ENCODE data around the gene CEP128. TPM values are rescaled to one million over a fixed set of nuclear protein-coding genes. Genes with fewer than 3 reads are reported as not detected.

Gene CEP128
- polyA plus RNA-seq, 1 donor (not counting 4 experiments of a cell fraction or from before 2014, with no cell fraction given), result 2.6 TPM

DNA sequence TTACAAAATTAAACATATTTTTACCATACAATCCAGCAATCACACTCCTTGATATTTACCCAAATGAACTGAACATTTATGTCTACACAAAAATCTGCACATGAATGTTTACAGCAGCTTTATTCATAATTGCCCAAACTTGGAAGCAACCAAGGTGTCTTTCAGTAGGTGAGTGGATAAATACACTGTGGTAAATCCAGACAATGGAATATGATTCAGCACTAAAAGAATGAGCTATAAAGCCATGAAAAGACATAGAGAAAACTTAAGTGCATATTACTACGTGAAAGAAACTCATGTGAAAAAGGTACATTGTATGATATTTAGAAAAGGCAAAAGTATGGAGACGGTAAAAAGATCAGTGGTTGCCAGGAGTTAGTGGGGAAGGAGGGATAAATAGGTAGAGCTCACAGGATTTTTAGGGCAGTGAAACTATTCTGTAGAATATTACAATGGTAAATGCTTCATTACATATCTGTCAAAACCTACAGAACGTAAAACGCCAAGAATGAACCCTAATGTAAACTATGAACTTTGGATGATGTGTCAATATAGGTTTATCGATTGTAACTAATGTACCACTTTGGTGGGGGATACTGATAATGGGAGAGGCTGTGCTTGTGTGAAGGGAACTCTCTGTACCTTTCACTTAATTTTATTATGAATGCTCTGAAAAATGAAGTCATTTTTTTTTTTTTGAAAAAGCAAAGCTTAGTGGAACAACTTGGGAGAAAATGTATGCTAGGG, 295.7 kb downstream of the CEP128 start:
- no peaks in the 10 kb centered on the region for H3K36me3 ChIP-seq (ENCODE audit: control insufficient read depth in 2 of 2, extremely low read depth in 1 of 2, insufficient read depth in 2 of 2, low read length in 2 of 2)

DNA sequence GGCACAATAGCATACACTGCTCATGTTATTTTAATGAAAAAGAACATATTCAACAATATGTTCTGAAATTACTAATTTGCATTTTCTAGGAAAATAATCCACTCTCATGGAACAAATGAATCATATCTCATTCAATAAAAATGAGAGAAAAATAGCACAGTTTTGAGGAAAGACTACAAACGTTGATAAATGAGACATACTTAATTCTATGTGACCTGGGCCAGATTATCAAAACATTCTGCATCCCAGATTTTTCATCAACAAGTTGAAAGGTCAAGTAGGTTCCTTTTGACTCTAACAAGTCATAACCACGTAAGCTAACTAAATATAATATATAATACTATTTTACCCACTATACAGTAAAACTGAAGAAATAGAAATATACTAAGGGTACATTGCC, 296.7 kb downstream of the CEP128 start:
- dilution Hi-C loops (cut with MboI; ENCODE audit: extremely low pct_ligation_motif_present, low sequenced_read_pairs), result no loop called here
- no peaks in the 10 kb centered on the region for H4K20me1 ChIP-seq (ENCODE audit: control insufficient read depth, extremely low read depth, insufficient read depth, low read length)
- H3K9ac ChIP-seq (ENCODE audit: control insufficient read depth, extremely low read depth, insufficient read depth, low read length), result no peak overlapping the region
- H3K9me1 ChIP-seq (ENCODE audit: control insufficient read depth, extremely low read depth, insufficient read depth, low read length), result no peaks in the 10 kb centered on the region
- no peak for FAIRE-seq
- H3K4me2 ChIP-seq (ENCODE audit: control insufficient read depth, extremely low read depth, insufficient read depth, low read depth, low read length), result no peak overlapping the region
- H3K27me3 ChIP-seq (ENCODE audit: control insufficient read depth, extremely low read depth, insufficient read depth, low read length), result no peaks in the 10 kb centered on the region
- no peak overlapping the region for H2AFZ ChIP-seq (ENCODE audit: control insufficient read depth, low read length)
- no peaks in the 10 kb centered on the region for H3K9me3 ChIP-seq (ENCODE audit: control insufficient read depth, low read depth, low read length)
- peaks cover 4% of the 10 kb centered on the region for H3K4me1 ChIP-seq (ENCODE audit: control insufficient read depth, extremely low read depth, insufficient read depth, low read length)
- H3K79me2 ChIP-seq (ENCODE audit: control insufficient read depth, insufficient read depth, low read length), result no peaks in the 10 kb centered on the region
- H3K36me3 ChIP-seq (ENCODE audit: control insufficient read depth in 2 of 2, extremely low read depth in 1 of 2, insufficient read depth in 2 of 2, low read length in 2 of 2), result no peaks in the 10 kb centered on the region
- DNase-seq (ENCODE audit: low read depth, low spot score), result no peak
- no peak overlapping the region for H3K4me3 ChIP-seq (ENCODE audit: control insufficient read depth in 2 of 3, extremely low read depth in 1 of 3, insufficient read depth in 2 of 3, low read depth in 1 of 3, low read length in 3 of 3)
- TF ChIP-seq, protein P1, sequence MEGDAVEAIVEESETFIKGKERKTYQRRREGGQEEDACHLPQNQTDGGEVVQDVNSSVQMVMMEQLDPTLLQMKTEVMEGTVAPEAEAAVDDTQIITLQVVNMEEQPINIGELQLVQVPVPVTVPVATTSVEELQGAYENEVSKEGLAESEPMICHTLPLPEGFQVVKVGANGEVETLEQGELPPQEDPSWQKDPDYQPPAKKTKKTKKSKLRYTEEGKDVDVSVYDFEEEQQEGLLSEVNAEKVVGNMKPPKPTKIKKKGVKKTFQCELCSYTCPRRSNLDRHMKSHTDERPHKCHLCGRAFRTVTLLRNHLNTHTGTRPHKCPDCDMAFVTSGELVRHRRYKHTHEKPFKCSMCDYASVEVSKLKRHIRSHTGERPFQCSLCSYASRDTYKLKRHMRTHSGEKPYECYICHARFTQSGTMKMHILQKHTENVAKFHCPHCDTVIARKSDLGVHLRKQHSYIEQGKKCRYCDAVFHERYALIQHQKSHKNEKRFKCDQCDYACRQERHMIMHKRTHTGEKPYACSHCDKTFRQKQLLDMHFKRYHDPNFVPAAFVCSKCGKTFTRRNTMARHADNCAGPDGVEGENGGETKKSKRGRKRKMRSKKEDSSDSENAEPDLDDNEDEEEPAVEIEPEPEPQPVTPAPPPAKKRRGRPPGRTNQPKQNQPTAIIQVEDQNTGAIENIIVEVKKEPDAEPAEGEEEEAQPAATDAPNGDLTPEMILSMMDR (optimal IDR thresholded peaks at IDR 0.05 in 1 of 3, IDR thresholded peaks at IDR 0.05 in 1 of 3, conservative IDR thresholded peaks at IDR 0.05 in 1 of 3; ENCODE audit: extremely low read depth in 1 of 3, insufficient read depth in 2 of 3, low read length in 3 of 3), result no peak
- no peak for TF ChIP-seq EZH2 (IDR thresholded peaks at IDR 0.05; ENCODE audit: low read length)
- H3K27ac ChIP-seq (ENCODE audit: control insufficient read depth, insufficient read depth, low read length), result no peak overlapping the region

More for the DNA sequence above, 295.7 kb downstream of the CEP128 start:
- H3K27me3 ChIP-seq (ENCODE audit: control insufficient read depth, extremely low read depth, insufficient read depth, low read length), result no peaks in the 10 kb centered on the region
- H3K9ac ChIP-seq (ENCODE audit: control insufficient read depth, extremely low read depth, insufficient read depth, low read length), result no peak overlapping the region
- no peaks in the 10 kb centered on the region for H3K9me1 ChIP-seq (ENCODE audit: control insufficient read depth, extremely low read depth, insufficient read depth, low read length)
- no peaks in the 10 kb centered on the region for H3K9me3 ChIP-seq (ENCODE audit: control insufficient read depth, low read depth, low read length)
- peaks cover 4% of the 10 kb centered on the region for H3K4me1 ChIP-seq (ENCODE audit: control insufficient read depth, extremely low read depth, insufficient read depth, low read length)
- FAIRE-seq, result peak; percentile 20
- no peak overlapping the region for H2AFZ ChIP-seq (ENCODE audit: control insufficient read depth, low read length)
- H4K20me1 ChIP-seq (ENCODE audit: control insufficient read depth, extremely low read depth, insufficient read depth, low read length), result no peaks in the 10 kb centered on the region
- dilution Hi-C loops (cut with MboI; ENCODE audit: extremely low pct_ligation_motif_present, low sequenced_read_pairs), result no loop called here
- no peaks in the 10 kb centered on the region for H3K79me2 ChIP-seq (ENCODE audit: control insufficient read depth, insufficient read depth, low read length)
- H3K27ac ChIP-seq (ENCODE audit: control insufficient read depth, insufficient read depth, low read length), result no peak overlapping the region
- DNase-seq (ENCODE audit: low read depth, low spot score), result no peak
- H3K4me2 ChIP-seq (ENCODE audit: control insufficient read depth, extremely low read depth, insufficient read depth, low read depth, low read length), result no peak overlapping the region
- no peak for TF ChIP-seq EZH2 (IDR thresholded peaks at IDR 0.05; ENCODE audit: low read length)
- TF ChIP-seq, protein P1 (optimal IDR thresholded peaks at IDR 0.05 in 1 of 3, IDR thresholded peaks at IDR 0.05 in 1 of 3, conservative IDR thresholded peaks at IDR 0.05 in 1 of 3; ENCODE audit: extremely low read depth in 1 of 3, insufficient read depth in 2 of 3, low read length in 3 of 3), result no peak
- no peak overlapping the region for H3K4me3 ChIP-seq (ENCODE audit: control insufficient read depth in 2 of 3, extremely low read depth in 1 of 3, insufficient read depth in 2 of 3, low read depth in 1 of 3, low read length in 3 of 3)
